Mesothelial cell of epicardium (in vitro differentiated cells): ENCODE data around the gene NDUFB11. TPM values are rescaled to one million over a fixed set of nuclear protein-coding genes. Genes with fewer than 3 reads are reported as not detected.

Experiments used
- DNase-seq, 2 experiments: peaks; one replicate each; pipeline ENCODE4 v3.0.0; 2021; ENCODE audit warnings: low spot score in 2 of 2; ENCODE audit not compliant: unreplicated experiment in 2 of 2
- H3K27ac Mint-ChIP-seq: 2 replicates; pipeline ENCODE4 v1.8.0; 2021; ENCODE audit warnings: mixed read lengths
- H3K27me3 Mint-ChIP-seq: 2 replicates; pipeline ENCODE4 v1.8.0; 2021; ENCODE audit warnings: low read depth, mixed read lengths
- H3K36me3 Mint-ChIP-seq: 2 replicates; pipeline ENCODE4 v1.8.0; 2021; ENCODE audit warnings: mixed read lengths
- H3K4me1 Mint-ChIP-seq: 2 replicates; pipeline ENCODE4 v1.8.0; 2021; ENCODE audit warnings: mixed read lengths
- H3K4me3 Mint-ChIP-seq: 2 replicates; pipeline ENCODE4 v1.8.0; 2021; ENCODE audit warnings: mild to moderate bottlenecking, moderate library complexity, mixed read lengths
- H3K9me3 Mint-ChIP-seq: 2 replicates; pipeline ENCODE4 v1.8.0; 2021; ENCODE audit warnings: mixed read lengths
- total RNA-seq: library from RNA; stranded (reverse); gene quantifications from 3 replicates; pipeline ENCODE4 v1.2.1, GENCODE V29; 2021
- TF ChIP-seq, protein P1 (sequence below): fragments of 200-600 bp; sonication (generic); IDR thresholded peaks from one replicate; pipeline ENCODE4 v1.5.0; 2021; ENCODE audit warnings: antibody characterized with exemption; ENCODE audit not compliant: unreplicated experiment

NDUFB11 gene
- total RNA-seq, 1 donor from 2014 or later: 82.9 TPM

DNA sequence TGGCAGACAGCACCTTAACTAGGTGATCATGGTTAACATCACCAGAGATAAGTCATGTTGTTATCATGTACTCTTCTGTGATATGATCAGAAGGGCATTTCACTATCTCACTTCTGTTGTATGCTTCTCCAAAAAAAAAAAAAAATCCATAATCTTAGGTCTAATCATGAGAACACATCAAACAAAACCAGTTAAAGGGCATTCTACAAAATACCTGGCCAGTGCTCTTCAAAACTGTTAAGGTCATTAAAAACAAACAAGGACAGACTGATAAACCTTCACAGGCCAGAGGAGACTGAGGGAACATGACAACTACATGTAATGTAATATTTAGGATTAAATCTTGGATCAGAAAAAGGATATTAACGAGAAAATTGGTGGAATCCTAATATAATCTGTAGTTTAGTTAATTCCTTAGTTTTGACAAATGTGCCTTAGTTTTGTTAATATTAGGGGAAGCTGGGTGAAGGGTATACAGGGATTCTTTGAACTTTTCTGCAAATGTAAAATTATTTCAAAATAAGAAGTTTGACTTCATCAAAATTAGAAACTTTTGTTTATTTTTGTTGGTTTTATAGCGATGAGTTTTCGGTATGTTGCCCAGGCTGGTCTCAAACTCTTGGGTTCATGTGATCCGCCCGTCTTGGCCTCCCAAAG is 18.6 kb upstream of the NDUFB11 start:
- Mint-ChIP-seq H3K4me1 (no peaks in the 10 kb centered on the region), H3K27ac (no peak overlapping the region), H3K27me3 (no peaks in the 10 kb centered on the region), H3K9me3 (peaks cover 30% of the 10 kb centered on the region), H3K36me3 (peaks cover 24% of the 10 kb centered on the region), H3K4me3 (no peak overlapping the region)
- no peak for DNase-seq
- TF ChIP-seq, protein P1, sequence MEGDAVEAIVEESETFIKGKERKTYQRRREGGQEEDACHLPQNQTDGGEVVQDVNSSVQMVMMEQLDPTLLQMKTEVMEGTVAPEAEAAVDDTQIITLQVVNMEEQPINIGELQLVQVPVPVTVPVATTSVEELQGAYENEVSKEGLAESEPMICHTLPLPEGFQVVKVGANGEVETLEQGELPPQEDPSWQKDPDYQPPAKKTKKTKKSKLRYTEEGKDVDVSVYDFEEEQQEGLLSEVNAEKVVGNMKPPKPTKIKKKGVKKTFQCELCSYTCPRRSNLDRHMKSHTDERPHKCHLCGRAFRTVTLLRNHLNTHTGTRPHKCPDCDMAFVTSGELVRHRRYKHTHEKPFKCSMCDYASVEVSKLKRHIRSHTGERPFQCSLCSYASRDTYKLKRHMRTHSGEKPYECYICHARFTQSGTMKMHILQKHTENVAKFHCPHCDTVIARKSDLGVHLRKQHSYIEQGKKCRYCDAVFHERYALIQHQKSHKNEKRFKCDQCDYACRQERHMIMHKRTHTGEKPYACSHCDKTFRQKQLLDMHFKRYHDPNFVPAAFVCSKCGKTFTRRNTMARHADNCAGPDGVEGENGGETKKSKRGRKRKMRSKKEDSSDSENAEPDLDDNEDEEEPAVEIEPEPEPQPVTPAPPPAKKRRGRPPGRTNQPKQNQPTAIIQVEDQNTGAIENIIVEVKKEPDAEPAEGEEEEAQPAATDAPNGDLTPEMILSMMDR: no peak

DNA sequence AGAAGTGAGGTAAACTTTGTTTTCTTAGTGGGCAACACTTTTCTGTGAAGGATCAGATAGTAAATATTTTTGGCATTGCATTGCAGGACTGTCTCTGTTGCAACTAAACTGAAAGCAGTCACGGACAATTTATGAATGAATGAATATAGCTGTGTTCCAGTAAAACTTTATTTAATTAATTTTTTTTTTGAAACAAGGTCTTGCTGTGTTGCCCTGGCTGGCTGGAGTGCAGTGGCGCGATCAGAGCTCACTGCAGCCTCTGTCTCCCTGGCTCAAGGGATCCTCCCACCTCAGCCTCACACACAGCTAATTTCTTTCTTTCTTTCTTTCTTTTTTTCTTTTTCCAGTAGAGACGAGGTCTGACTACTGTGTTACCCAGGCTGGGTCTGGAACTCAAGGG is 16.3 kb upstream of the NDUFB11 start:
- no peak overlapping the region for H3K4me3 Mint-ChIP-seq

DNA sequence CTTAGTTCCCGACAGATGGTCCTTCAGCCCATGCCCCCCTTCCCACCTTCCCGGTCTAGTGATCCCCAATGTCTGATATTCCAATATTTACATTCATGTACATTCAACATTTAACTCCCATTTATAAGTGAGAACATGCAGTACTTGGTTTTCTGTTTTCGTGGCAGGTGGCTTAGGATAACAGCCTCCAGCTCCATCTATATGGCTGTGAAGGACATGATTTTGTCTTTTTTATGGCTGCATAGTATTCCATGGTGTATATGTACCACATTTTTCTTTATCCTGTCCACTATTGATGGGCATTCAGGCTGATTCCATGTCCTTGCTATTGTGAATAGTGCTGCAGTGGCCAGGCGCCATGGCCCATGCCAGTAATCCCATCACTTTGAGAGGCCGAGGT is 14.3 kb upstream of the NDUFB11 start:
- no peak for DNase-seq
- H3K36me3 Mint-ChIP-seq: peaks cover 24% of the 10 kb centered on the region
- H3K27ac Mint-ChIP-seq: no peak overlapping the region
- H3K9me3 Mint-ChIP-seq: peaks cover 22% of the 10 kb centered on the region
- no peaks in the 10 kb centered on the region for H3K27me3 Mint-ChIP-seq
- H3K4me3 Mint-ChIP-seq: no peak overlapping the region
- TF ChIP-seq, protein P1: no peak
- H3K4me1 Mint-ChIP-seq: no peaks in the 10 kb centered on the region

More for the DNA sequence above, 16.3 kb upstream of the NDUFB11 start:
- Mint-ChIP-seq H3K4me1 (no peaks in the 10 kb centered on the region), H3K9me3 (peaks cover 30% of the 10 kb centered on the region), H3K27ac (no peak overlapping the region), H3K27me3 (no peaks in the 10 kb centered on the region), H3K36me3 (peaks cover 32% of the 10 kb centered on the region)
- DNase-seq: no peak
- TF ChIP-seq, protein P1: no peak

DNA sequence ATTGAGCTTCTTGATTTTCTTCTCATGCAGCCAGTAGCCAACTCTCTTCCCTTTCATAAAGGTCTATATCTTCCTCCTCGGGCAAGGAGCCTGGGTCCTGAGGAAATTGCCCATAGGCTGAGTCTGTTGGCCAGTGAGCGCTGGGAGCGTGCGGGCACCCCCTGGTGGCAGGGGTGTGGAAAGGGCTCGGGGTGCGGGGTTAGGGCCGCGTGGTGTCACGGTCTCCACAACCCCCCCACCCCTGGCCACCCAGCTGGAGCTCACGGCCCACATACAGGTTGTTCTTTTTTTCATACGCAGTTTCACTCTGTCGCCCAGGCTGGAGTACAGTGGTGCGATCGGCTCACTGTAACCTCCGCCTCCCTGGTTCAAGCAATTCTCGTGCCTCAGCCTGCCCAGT is 13.6 kb upstream of the NDUFB11 start:
- no peak for DNase-seq
- Mint-ChIP-seq H3K27me3 (no peaks in the 10 kb centered on the region), H3K4me3 (no peak overlapping the region), H3K27ac (no peak overlapping the region), H3K36me3 (peaks cover 22% of the 10 kb centered on the region), H3K4me1 (no peaks in the 10 kb centered on the region), H3K9me3 (peaks cover 22% of the 10 kb centered on the region)
- TF ChIP-seq, protein P1: no peak

DNA sequence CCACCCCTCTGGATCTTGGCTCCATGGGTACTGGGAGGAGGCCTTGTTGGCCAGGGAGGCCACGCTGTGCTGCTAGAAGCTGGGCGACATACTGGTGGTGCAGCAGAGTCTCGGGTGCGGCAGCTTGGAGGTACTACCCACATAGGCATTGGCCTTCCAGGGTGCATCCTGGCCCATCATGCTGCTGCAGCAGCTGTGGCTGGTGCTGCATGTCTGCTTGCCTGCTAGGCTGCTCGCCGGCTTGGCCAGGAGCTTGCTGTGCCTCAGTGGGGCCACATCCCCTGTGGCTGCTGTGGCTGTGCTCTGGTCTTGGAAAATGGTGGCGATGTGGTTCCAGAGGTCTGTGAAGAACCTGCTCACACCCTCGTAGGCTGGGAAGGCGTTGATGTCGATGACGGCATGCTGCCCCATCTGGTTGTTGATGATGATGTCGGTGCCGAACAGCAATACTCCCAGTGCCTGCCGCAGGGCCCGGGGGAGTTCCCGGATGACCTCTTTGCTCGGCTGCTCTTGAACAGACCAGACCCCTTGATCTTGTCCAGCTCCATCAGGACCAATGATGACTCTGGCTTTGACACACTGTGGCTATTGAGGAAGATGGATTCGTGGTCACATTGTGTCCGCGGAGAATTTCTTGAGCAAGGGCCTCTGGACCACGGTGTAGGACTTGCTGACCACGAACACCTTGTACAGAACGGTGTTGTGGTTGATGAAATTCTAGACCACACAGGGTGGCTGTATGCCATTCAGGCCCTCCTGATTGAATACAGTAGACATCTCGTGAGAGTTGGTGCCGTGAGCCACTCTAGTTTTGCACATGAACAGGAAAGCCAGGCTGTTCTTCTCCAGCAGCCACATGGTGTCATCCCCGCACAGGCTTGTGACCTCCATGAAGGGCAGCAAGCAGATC is 12.4 kb upstream of the NDUFB11 start:
- no peak overlapping the region for H3K4me3 Mint-ChIP-seq
- H3K4me1 Mint-ChIP-seq: no peaks in the 10 kb centered on the region
- H3K9me3 Mint-ChIP-seq: peaks cover 18% of the 10 kb centered on the region
- peaks cover 19% of the 10 kb centered on the region for H3K36me3 Mint-ChIP-seq
- TF ChIP-seq, protein P1: no peak
- no peaks in the 10 kb centered on the region for H3K27me3 Mint-ChIP-seq
- no peak overlapping the region for H3K27ac Mint-ChIP-seq
- no peak for DNase-seq
